ENCODE results near the gene TMEM52.

The TMEM52 gene

DNA sequence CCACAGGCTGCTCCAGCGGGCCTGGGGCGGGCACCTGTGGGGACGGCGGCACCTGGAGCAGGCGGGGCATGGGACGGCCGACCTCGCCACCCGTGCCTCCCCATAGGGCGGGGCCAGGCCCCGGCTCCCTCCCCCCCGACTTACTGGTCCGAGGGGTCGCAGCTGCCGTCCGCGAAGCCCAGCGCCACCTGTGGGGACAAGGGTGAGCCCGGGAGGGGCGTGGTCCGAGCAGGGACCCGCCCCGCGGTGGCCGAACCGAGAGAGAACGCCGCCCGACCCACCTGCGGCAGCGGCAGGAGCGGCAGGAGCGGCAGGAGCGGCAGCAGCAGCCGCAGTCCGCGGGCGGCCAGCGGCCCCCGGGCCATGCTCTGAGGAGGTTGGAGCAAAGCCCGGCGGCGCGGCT, at the start of gene TMEM52:
TSS of gene TMEM52 (minus strand) at position 379 of the 403 bp plus-strand sequence. CDS start at position 365, 14 bp downstream.
- H3K4me3 Mint-ChIP-seq, result peak within 1 kb of the TSS; percentile 66
- no peak within 1 kb of the TSS for H3K27ac Mint-ChIP-seq
- DNase-seq, result no peak
- H3K9me3 Mint-ChIP-seq, result no peaks in the 10 kb centered on the region
- H3K27me3 Mint-ChIP-seq (ENCODE audit: low read depth, poor library complexity), result peaks cover 14% of the 10 kb centered on the region
- peaks cover 33% of the 10 kb centered on the region for H3K4me1 Mint-ChIP-seq
- H3K36me3 Mint-ChIP-seq (ENCODE audit: low read depth), result no peaks in the 10 kb centered on the region
- no peak for TF ChIP-seq CTCF (IDR thresholded peaks at IDR 0.05)

DNA sequence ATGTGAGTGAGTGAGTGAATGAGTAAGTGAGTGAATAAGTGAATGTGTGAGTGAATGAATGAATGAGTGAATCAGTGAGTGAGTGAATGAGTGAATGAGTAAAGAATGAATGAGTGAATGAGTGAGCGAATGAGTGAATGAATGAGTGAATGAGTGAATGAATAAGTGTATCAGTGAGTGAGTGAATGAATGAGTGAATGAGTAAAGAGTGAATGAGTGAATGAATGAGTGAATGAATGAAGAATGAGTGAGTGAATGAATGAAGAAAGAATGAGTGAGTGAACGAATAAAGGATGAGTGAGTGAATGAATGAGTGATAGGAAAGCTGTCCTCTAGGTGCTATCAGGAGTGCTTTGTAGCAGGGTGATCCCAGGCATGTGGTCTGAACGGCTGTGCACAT, 48.8 kb upstream of the TMEM52 start:
- no peak overlapping the region for H3K4me3 Mint-ChIP-seq
- peaks cover 9% of the 10 kb centered on the region for H3K27me3 Mint-ChIP-seq (ENCODE audit: low read depth, poor library complexity)
- H3K27ac Mint-ChIP-seq, result no peak overlapping the region
- no peaks in the 10 kb centered on the region for H3K36me3 Mint-ChIP-seq (ENCODE audit: low read depth)
- H3K9me3 Mint-ChIP-seq, result peaks cover under 1% of the 10 kb centered on the region
- TF ChIP-seq CTCF (IDR thresholded peaks at IDR 0.05), result no peak
- no peak for DNase-seq
- peaks cover 7% of the 10 kb centered on the region for H3K4me1 Mint-ChIP-seq

- Mint-ChIP-seq H3K27me3 (ENCODE audit: low read depth, poor library complexity) (peaks cover 11% of the 10 kb centered on the region), H3K36me3 (ENCODE audit: low read depth) (no peaks in the 10 kb centered on the region), H3K4me1 (peaks cover 11% of the 10 kb centered on the region), H3K4me3 (no peak overlapping the region), H3K27ac (no peak overlapping the region), H3K9me3 (peaks cover 8% of the 10 kb centered on the region)
- no peak for DNase-seq
- TF ChIP-seq CTCF (IDR thresholded peaks at IDR 0.05), result no peak
Observed at GRCh38 chr1:1967151-1967550, 48.1 kb upstream of the TMEM52 start.

DNA sequence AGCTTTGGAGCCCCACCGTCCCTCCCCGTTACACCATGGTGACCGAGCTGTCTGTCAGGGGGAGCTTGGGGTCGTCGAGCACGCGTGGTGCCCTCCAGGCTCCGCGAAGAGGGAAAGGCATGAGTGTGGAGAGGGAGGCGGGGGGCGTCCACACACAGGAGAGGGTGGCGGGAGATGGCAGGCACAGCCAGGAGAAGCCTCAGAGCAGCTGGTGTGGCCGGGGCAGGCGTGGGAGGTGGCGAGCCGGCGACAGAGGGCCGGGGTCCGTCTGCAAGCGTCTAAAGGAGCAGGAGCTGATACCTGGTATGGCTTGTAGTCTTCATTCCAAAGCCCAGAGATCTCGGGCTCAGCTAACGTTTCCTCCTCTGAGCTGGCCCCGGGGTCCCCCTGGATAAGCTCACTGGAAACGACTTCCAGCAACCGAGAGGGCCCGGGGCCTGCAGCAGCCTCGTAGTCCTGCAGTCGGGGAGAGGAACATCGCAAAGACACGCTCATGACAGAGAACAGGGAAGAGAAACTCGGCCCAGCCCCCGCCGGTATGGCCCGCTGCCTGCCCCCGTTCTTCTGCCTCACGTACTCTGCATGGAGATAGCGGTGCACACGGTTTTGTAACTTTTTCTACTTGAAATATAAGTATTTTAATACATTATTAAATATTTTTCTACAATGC, 47.1 kb upstream of the TMEM52 start:
- H3K36me3 Mint-ChIP-seq (ENCODE audit: low read depth), result no peaks in the 10 kb centered on the region
- peaks cover 14% of the 10 kb centered on the region for H3K27me3 Mint-ChIP-seq (ENCODE audit: low read depth, poor library complexity)
- peak; percentile 27 for DNase-seq
- peak overlapping the region; percentile 85 for H3K27ac Mint-ChIP-seq
- H3K4me1 Mint-ChIP-seq, result peaks cover 21% of the 10 kb centered on the region
- TF ChIP-seq CTCF (IDR thresholded peaks at IDR 0.05), result no peak
- no peak overlapping the region for H3K4me3 Mint-ChIP-seq
- peaks cover 8% of the 10 kb centered on the region for H3K9me3 Mint-ChIP-seq

GRCh38 chr1:1965546-1965945, 46.5 kb upstream of the TMEM52 start:
- no peaks in the 10 kb centered on the region for H3K36me3 Mint-ChIP-seq (ENCODE audit: low read depth)
- TF ChIP-seq CTCF (IDR thresholded peaks at IDR 0.05), result no peak
- H3K27ac Mint-ChIP-seq, result no peak overlapping the region

GRCh38 chr1:1964811-1965210, 45.7 kb upstream of the TMEM52 start:
- Mint-ChIP-seq H3K36me3 (ENCODE audit: low read depth) (no peaks in the 10 kb centered on the region), H3K9me3 (peaks cover 8% of the 10 kb centered on the region), H3K4me3 (no peak overlapping the region), H3K4me1 (peaks cover 35% of the 10 kb centered on the region), H3K27me3 (ENCODE audit: low read depth, poor library complexity) (peaks cover 18% of the 10 kb centered on the region), H3K27ac (no peak overlapping the region)
- no peak for DNase-seq
- no peak for TF ChIP-seq CTCF (IDR thresholded peaks at IDR 0.05)

More at GRCh38 chr1:1965546-1965945, 46.5 kb upstream of the TMEM52 start:
- peaks cover 27% of the 10 kb centered on the region for H3K4me1 Mint-ChIP-seq
- H3K27me3 Mint-ChIP-seq (ENCODE audit: low read depth, poor library complexity), result peaks cover 18% of the 10 kb centered on the region
- DNase-seq, result no peak
- no peak overlapping the region for H3K4me3 Mint-ChIP-seq
- H3K9me3 Mint-ChIP-seq, result peaks cover 8% of the 10 kb centered on the region
